Measurements from ENCODE around the gene XG.

The XG gene

GRCh38 chrX:2840961-2841360 is 89.1 kb downstream of the XG start:
- H2AFZ ChIP-seq (ENCODE audit: low read depth, low read length, severe bottlenecking): no peak overlapping the region
- no peaks in the 10 kb centered on the region for H3K9me2 ChIP-seq (replicated peaks; ENCODE audit: insufficient read depth, low read length)

GRCh38 chrX:2841537-2841936 is 89.7 kb downstream of the XG start:
- Histone ChIP-seq H4K20me1 (ENCODE audit: low read depth, low read length) (no peaks in the 10 kb centered on the region), H3K4me2 (ENCODE audit: low read depth, low read length, poor library complexity, severe bottlenecking) (no peak overlapping the region), H3K4me3 (ENCODE audit: insufficient read depth, low read length, poor library complexity, severe bottlenecking) (no peak overlapping the region), H2AFZ (ENCODE audit: low read depth, low read length, severe bottlenecking) (no peak overlapping the region), H3K27me3 (ENCODE audit: low read length) (no peaks in the 10 kb centered on the region), H3K9me3 (ENCODE audit: insufficient read depth, low read length) (no peaks in the 10 kb centered on the region), H3K36me3 (ENCODE audit: low read length) (no peaks in the 10 kb centered on the region), H3F3A (ENCODE audit: insufficient read depth) (no peaks in the 10 kb centered on the region), H3K9me2 (replicated peaks; ENCODE audit: insufficient read depth, low read length) (no peaks in the 10 kb centered on the region), H3K9ac (ENCODE audit: low read length) (no peak overlapping the region), H3K27ac (ENCODE audit: low read depth, low read length) (no peak overlapping the region), H3K79me2 (ENCODE audit: insufficient read depth, low read length) (no peaks in the 10 kb centered on the region)
- TF ChIP-seq EZH2phosphoT487 (conservative IDR thresholded peaks at IDR 0.05; ENCODE audit: low read length): no peak
- no peak for TF ChIP-seq CTCF (IDR thresholded peaks at IDR 0.05; ENCODE audit: insufficient read depth, low read length, poor library complexity, severe bottlenecking)

More at GRCh38 chrX:2840961-2841360, 89.1 kb downstream of the XG start:
- H3K27me3 ChIP-seq (ENCODE audit: low read length): no peaks in the 10 kb centered on the region
- no peak overlapping the region for H3K4me2 ChIP-seq (ENCODE audit: low read depth, low read length, poor library complexity, severe bottlenecking)
- no peak overlapping the region for H3K27ac ChIP-seq (ENCODE audit: low read depth, low read length)
- no peak overlapping the region for H3K9ac ChIP-seq (ENCODE audit: low read length)
- TF ChIP-seq CTCF (IDR thresholded peaks at IDR 0.05; ENCODE audit: insufficient read depth, low read length, poor library complexity, severe bottlenecking): no peak
- no peak overlapping the region for H3K4me3 ChIP-seq (ENCODE audit: insufficient read depth, low read length, poor library complexity, severe bottlenecking)
- no peaks in the 10 kb centered on the region for H3F3A ChIP-seq (ENCODE audit: insufficient read depth)
- no peaks in the 10 kb centered on the region for H3K9me3 ChIP-seq (ENCODE audit: insufficient read depth, low read length)
- no peaks in the 10 kb centered on the region for H3K36me3 ChIP-seq (ENCODE audit: low read length)
- H4K20me1 ChIP-seq (ENCODE audit: low read depth, low read length): no peaks in the 10 kb centered on the region
- H3K79me2 ChIP-seq (ENCODE audit: insufficient read depth, low read length): no peaks in the 10 kb centered on the region

DNA sequence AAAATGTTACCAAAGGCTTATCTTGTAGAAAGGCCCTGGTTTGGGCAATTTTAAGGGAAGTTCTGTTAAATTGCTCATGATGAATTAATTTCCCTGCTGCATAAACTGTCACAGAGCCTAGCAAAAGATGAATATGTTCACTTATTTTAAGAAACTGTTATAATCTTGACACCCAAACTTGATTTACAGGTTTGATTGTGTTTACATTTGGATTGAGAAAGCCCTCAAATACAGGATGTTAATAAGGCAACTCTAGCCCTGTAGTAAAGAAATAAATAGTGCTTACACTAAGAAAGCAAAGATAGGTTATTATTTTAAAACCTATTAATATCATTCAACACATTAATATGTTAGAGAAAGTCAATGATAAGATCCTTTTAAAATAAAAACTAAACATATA is 95.2 kb downstream of the XG start:
- Histone ChIP-seq H3F3A (ENCODE audit: insufficient read depth) (no peaks in the 10 kb centered on the region), H3K9ac (ENCODE audit: low read length) (no peak overlapping the region), H3K27ac (ENCODE audit: low read depth, low read length) (no peak overlapping the region), H3K4me3 (ENCODE audit: insufficient read depth, low read length, poor library complexity, severe bottlenecking) (no peak overlapping the region), H2AFZ (ENCODE audit: low read depth, low read length, severe bottlenecking) (no peak overlapping the region), H3K4me2 (ENCODE audit: low read depth, low read length, poor library complexity, severe bottlenecking) (no peak overlapping the region), H3K27me3 (ENCODE audit: low read length) (no peaks in the 10 kb centered on the region), H3K9me2 (replicated peaks; ENCODE audit: insufficient read depth, low read length) (no peaks in the 10 kb centered on the region), H3K79me2 (ENCODE audit: insufficient read depth, low read length) (no peaks in the 10 kb centered on the region), H4K20me1 (ENCODE audit: low read depth, low read length) (no peaks in the 10 kb centered on the region), H3K36me3 (ENCODE audit: low read length) (no peaks in the 10 kb centered on the region), H3K9me3 (ENCODE audit: insufficient read depth, low read length) (no peaks in the 10 kb centered on the region)
- TF ChIP-seq EZH2phosphoT487 (conservative IDR thresholded peaks at IDR 0.05; ENCODE audit: low read length) (no peak), CTCF (IDR thresholded peaks at IDR 0.05; ENCODE audit: insufficient read depth, low read length, poor library complexity, severe bottlenecking) (no peak)

GRCh38 chrX:2848871-2849301 is 97.0 kb downstream of the XG start:
- no peaks in the 10 kb centered on the region for H4K20me1 ChIP-seq (ENCODE audit: low read depth, low read length)
- H3K27ac ChIP-seq (ENCODE audit: low read depth, low read length): no peak overlapping the region
- H3K79me2 ChIP-seq (ENCODE audit: insufficient read depth, low read length): no peaks in the 10 kb centered on the region
- H3K9me2 ChIP-seq (replicated peaks; ENCODE audit: insufficient read depth, low read length): no peaks in the 10 kb centered on the region
- TF ChIP-seq CTCF (IDR thresholded peaks at IDR 0.05; ENCODE audit: insufficient read depth, low read length, poor library complexity, severe bottlenecking) (no peak), EZH2phosphoT487 (conservative IDR thresholded peaks at IDR 0.05; ENCODE audit: low read length) (no peak)
- no peak overlapping the region for H2AFZ ChIP-seq (ENCODE audit: low read depth, low read length, severe bottlenecking)
- H3K27me3 ChIP-seq (ENCODE audit: low read length): no peaks in the 10 kb centered on the region
- H3K4me3 ChIP-seq (ENCODE audit: insufficient read depth, low read length, poor library complexity, severe bottlenecking): no peak overlapping the region
- H3K4me2 ChIP-seq (ENCODE audit: low read depth, low read length, poor library complexity, severe bottlenecking): no peak overlapping the region
- no peaks in the 10 kb centered on the region for H3K9me3 ChIP-seq (ENCODE audit: insufficient read depth, low read length)
- no peak overlapping the region for H3K9ac ChIP-seq (ENCODE audit: low read length)
- no peaks in the 10 kb centered on the region for H3K36me3 ChIP-seq (ENCODE audit: low read length)
- H3F3A ChIP-seq (ENCODE audit: insufficient read depth): no peaks in the 10 kb centered on the region

Measured in SU-DHL-6 (cell line).